Pons (tissue), 1 donor: ENCODE results near the gene MARS1.

Experiments used
- DNase-seq: peaks from one replicate; pipeline ENCODE4 v3.0.0-alpha.2; 2016; ENCODE audit warnings: low spot score

The MARS1 gene

DNA sequence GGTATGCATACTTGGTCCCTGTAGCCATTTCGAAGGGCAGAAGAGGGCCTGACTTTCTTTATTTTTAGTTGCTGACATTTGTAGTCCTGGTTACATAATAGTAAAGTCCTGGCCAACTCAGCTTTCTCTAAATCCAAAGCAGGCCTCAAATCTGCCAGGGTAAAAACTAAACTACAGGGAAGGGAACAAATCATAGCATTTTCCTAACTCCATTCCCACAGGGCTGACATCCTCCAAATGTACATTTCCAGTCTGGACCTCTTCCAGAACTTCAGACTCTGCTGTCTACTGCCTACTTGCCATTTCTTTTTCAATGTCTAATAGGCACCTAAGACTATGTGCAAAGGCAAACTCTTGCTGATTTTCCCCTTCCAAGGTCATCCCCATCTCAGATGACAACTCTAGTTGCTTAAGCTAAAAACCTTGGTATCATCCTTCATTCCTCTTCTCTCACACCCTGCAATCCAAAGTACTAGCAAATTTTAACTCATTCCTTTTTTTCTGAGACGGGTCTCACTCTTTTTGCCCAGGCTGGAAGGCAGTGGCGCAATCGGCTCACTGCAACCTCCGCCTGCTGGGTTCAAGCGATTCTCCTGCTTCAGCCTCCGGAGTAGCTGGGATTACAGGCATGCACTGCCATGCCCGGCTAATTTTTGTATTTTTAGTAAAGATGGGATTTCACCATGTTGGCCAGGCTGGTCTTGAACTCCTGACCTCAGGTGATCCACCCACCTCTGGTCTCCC is 30.5 kb downstream of the MARS1 start:
- peak; percentile 25 for DNase-seq

GRCh38 chr12:57518920-57519795 is 31.3 kb downstream of the MARS1 start:
- DNase-seq = peak; percentile 25

- DNase-seq = no peak
These were observed 31.9 kb downstream of the MARS1 start for GRCh38 chr12:57519796-57520052.

DNA sequence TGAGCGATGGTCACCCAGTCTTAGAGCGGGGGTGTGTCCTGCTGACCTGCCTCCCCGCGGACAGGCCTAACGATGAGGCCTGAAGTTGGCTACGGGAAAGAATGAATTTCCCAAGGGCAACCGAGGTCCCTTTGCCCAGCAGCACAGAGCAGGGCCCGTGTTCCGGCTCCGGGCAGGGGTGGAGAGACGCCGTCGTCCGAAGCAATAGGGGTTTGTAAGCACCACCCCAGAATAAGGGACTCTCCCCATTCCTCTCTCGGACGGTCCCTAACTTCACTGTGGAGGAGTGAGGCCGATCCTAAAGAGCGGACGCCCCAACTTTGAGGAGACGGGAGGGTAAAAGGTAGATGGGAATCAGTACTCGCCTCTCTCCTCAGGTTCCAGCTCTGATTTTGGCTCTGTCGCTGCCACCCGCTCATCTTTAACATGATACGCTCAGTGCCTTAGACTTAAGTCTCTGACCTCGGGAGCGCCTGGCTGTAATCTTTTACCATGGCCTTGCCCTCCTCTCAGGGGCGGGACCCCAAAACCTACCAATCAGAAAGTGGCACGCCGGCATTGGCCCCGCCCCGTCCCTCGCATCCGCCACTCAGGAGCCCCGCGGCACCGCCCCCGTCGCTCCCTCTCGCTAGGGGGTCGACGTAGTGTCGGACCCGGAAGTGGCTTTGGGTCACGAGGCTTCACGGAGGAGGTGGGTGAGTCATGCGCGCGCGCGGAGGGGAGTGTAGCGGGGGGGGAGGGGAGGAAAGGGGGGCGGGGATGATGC is 32.4 kb downstream of the MARS1 start, which contains the start of gene DDIT3:
Gene DDIT3, minus strand, starts transcription at position 462 of the 766 bp plus-strand sequence. CDS start 3,108 bp downstream, outside the sequence.
- peak; percentile 98 for DNase-seq

- DNase-seq = peak; percentile 59
These were observed 33.7 kb downstream of the MARS1 start for GRCh38 chr12:57521525-57522010.

GRCh38 chr12:57522011-57522886 is 34.4 kb downstream of the MARS1 start, which contains the start of gene MBD6:
Gene MBD6, plus strand, starts transcription at chr12:57522824. Its CDS starts 1,480 bp downstream, at chr12:57524304.
- peak; percentile 90 for DNase-seq

- peak; percentile 59 for DNase-seq
These were observed 35.2 kb downstream of the MARS1 start for GRCh38 chr12:57522887-57523705.

DNA sequence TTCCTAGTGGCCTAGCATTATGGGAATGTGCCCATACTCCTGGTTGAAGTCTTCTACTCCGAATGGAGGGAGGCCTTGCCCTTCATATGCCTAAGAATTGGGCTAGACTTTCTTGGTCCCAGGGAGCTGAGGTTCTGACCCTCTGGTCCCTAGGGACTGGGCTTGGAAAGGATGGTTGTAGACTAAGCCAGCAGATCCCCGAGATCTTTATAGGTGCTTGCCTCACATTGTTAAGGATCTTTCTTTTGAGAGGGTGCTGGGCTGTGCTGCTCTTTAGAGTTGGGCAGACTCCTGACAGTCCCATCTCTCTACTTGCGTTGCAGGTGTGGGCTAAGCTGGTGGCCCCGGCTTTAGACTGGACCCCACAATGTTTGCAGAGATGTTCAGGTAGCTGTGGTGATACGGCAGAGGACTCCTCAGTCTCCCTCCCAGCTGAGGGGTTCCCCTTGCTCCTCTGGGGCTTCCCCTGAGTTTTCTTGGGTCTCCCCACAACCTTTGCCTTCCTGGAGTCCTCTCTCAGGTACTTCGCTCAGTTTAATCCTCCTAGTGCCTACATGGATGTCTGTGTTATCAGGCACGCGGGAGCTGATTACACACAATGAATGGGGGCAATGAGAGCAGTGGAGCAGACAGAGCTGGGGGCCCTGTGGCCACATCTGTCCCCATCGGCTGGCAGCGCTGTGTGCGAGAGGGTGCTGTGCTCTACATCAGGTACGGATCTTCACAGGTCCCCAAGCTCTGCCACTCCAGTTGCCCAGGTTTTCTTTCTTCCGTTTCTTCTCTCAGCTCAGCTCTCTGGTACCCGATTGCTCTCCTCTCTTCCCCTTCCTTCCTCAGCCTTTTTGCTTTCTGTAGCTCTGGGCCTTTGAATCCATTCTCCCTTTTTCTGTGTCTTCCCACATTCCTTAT is 36.1 kb downstream of the MARS1 start:
- DNase-seq = no peak

DNA sequence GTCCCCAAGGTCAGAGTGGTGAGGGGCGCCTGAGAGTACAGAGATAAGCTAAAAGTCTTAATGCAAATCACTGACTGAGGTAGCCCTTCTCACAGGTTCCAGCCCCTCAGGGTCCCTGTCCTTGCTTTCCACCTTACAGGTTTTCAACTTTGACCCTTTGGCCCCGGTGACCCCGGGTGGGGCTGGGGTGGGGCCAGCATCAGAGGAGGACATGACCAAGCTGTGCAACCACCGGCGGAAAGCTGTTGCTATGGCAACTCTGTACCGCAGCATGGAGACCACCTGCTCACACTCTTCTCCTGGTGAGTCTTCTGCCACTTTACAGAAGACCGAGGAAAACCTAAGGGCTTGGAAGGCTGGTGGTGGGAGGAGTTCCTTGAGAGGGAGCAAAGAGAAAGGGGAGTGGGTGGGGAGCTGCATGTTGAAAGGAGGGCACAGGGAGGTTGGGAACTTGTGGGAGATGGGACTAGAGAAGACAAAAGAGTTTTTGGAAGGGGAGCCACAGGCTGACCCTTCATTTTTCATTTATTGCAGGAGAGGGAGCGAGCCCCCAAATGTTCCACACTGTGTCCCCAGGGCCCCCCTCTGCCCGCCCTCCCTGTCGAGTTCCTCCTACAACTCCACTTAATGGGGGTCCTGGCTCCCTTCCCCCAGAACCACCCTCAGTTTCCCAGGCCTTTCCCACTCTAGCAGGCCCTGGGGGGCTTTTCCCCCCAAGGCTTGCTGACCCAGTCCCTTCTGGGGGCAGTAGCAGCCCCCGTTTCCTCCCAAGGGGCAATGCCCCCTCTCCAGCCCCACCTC is 37.1 kb downstream of the MARS1 start:
- DNase-seq = no peak

GRCh38 chr12:57525615-57526383 is 37.9 kb downstream of the MARS1 start:
- no peak for DNase-seq

GRCh38 chr12:57526477-57527126 is 38.7 kb downstream of the MARS1 start:
- DNase-seq = no peak

DNA sequence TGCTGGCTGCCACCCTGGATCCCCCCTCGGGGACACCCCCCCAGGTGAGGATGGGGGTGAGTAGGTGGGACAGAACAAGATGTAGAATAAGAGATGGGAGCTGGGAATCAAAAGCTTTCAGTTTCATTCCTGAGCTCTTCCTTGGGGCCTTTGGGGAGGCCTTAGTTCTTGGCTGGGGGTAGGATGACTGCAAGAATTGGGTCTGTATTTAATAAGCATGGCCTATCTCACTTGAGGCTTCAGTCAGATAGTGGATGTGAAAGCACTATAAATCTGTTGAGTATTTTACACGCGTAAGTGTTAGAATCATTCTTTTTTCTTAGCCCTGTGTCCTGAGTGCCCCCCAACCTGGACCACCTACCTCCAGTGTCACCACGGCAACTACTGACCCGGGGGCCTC is 39.3 kb downstream of the MARS1 start:
- DNase-seq = no peak

DNA sequence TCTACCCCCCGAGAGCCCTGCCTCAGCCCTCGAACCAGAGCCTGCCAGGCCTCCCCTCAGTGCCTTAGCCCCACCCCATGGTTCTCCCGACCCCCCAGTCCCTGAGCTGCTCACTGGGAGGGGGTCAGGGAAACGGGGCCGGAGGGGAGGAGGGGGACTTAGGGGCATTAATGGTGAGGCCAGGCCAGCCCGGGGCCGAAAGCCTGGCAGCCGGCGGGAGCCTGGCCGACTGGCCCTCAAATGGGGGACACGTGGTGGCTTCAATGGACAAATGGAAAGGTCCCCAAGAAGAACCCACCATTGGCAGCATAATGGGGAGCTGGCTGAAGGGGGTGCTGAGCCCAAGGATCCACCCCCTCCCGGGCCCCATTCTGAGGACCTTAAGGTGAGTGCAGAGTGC is 40.3 kb downstream of the MARS1 start:
- DNase-seq = no peak

- DNase-seq = no peak
These were observed 41.1 kb downstream of the MARS1 start for GRCh38 chr12:57528831-57529555.

GRCh38 chr12:57529831-57530230 is 42.0 kb downstream of the MARS1 start:
- no peak for DNase-seq

DNA sequence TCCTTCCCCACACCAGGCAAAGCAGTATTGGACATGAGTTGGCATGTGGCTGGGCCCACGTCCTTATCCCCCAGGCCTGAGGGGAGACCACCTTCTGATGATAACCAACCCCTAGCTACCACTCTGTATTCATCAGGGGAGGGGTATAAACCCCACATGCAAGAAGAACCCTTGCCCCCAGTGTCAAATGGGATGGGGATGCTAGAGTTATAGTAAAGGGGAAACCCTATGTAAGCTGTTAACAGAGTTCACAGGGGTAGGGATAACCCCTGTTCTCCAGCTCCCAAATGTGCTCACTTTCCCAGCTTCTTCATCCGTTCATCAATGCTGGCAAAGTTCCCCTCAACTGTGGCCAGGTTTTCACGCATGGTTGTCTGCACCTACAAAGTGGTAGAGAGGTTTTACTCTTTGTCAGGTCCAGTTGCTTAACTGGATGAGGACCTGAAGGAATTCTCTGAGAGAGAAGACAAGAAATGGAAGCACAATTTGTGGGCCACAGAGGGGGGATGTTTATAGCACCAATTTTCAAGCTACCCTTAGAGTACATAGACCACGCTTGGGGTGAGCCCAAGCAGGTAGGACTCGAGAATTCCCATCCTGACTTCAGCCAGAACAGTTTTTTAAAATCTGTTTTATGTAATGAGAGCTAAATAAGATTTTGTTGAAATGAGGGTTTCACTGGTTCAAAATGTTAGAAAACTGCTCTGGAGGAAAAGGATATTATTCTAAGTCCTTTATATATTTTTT is 42.7 kb downstream of the MARS1 start:
- no peak for DNase-seq
